PFSK-1 (cell line): ENCODE data around the gene LIF.

ENCODE experiments used
- FOXP2 ChIP-seq: optimal IDR thresholded peaks from 2 replicates; pipeline ENCODE3; 2011; ENCODE audit warnings: borderline replicate concordance, control low read depth, inconsistent platforms; ENCODE audit not compliant: insufficient read depth; ENCODE audit errors: extremely low read length, extremely low read depth
- POLR2AphosphoS5 ChIP-seq: IDR thresholded peaks from 2 replicates; pipeline ENCODE4 v1.6.1; 2012; ENCODE audit warnings: low read depth, mild to moderate bottlenecking, control low read depth, low read length, moderate library complexity
- REST ChIP-seq, 2 experiments: IDR thresholded peaks; 2 replicates each; pipeline versions ENCODE4 v1.6.1 to v1.8.0; 2011 to 2012; ENCODE audit warnings: low read depth in 2 of 2, low read length in 2 of 2, control low read depth in 1 of 2, inconsistent platforms in 1 of 2, mild to moderate bottlenecking in 1 of 2, moderate library complexity in 1 of 2; ENCODE audit not compliant: insufficient read depth in 1 of 2
- SIN3A ChIP-seq: IDR thresholded peaks from 2 replicates; pipeline ENCODE4 v1.6.1; 2012; ENCODE audit warnings: mild to moderate bottlenecking, low read length, moderate library complexity, borderline replicate concordance; ENCODE audit not compliant: insufficient read depth
- TAF1 ChIP-seq: IDR thresholded peaks from 2 replicates; pipeline ENCODE4 v1.6.1; 2012; ENCODE audit warnings: low read length, control low read depth, borderline replicate concordance; ENCODE audit not compliant: insufficient read depth

Gene LIF

DNA sequence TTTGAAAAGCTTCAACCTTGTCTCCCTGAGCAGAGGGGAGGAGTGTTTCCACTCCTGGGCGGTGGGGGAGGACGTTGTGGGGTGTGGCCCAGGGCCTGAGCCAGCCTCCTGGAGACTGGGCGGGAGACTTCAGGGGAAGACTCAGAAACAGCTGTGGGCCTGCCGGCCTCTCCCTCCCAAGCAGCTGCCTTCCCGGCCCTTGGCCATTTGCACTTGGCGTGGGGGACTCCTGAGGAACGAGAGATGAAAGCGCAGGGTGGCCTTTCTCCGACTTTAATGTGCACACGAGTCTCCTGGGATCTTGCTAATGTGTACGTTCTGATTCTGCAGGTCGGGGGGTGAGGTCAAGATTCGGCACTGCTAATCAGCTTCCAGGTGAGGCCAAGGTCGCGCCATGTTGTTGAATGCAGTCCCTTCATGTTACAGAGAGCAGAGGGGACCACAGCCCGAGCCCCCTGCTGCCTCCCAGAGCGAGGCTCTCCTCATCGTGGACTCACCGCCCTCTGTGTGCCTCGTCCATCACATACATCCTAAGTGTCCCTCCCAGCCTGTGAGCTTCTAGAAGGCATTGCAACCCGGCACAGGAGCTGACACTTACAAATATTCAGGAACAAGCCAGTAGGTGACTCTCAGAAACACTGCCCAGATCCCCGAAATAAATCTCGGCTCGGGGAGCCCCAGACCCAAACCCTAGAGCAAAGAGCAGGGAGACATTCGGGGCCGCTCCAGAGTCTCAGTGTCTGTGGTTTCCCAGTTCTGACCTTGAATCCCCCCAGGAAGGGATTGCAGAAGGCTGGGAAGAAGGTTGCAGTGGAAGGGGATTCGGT, 7.7 kb downstream of the LIF start:
- TF ChIP-seq FOXP2 (no peak), POLR2AphosphoS5 (no peak), SIN3A (no peak), TAF1 (no peak), REST (IDR thresholded peaks at IDR 0.05; ENCODE audit: insufficient read depth in 1 of 2, low read depth in 2 of 2, low read length in 2 of 2) (no peak)

- TF ChIP-seq TAF1 (no peak), SIN3A (no peak), FOXP2 (no peak), POLR2AphosphoS5 (no peak), REST (IDR thresholded peaks at IDR 0.05; ENCODE audit: insufficient read depth in 1 of 2, low read depth in 2 of 2, low read length in 2 of 2) (no peak)
Measured at GRCh38 chr22:30238136-30238535, 8.4 kb downstream of the LIF start.

GRCh38 chr22:30236875-30237274, 9.7 kb downstream of the LIF start:
- no peak for TF ChIP-seq FOXP2
- no peak for TF ChIP-seq SIN3A
- TF ChIP-seq POLR2AphosphoS5, result no peak
- TF ChIP-seq TAF1, result no peak
- no peak for TF ChIP-seq REST (IDR thresholded peaks at IDR 0.05; ENCODE audit: insufficient read depth in 1 of 2, low read depth in 2 of 2, low read length in 2 of 2)

DNA sequence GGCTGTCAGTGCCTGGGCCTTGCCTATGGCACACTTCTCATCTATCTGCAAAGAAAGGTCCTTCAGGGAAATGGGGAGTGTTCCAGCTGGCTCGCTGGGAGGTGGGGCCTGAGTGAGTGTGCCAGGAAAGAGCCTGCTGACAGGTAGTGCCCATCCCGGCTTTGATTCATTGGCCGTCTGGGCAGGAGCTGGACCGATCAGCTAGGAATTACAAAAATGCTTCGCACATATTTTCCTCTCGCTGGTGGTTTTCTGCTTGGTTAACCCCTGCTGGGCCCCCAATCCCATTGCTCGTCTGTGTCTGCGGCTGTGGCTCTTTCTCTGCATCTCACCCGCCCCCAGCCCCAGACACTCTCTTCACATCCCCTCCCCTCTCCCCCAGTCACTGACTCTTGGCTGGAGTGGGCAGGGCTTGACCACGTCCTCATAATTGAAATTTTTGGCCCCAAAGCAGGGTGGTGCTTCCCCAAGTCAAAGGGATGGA, 10.8 kb downstream of the LIF start:
- no peak for TF ChIP-seq POLR2AphosphoS5
- TF ChIP-seq TAF1, result no peak
- no peak for TF ChIP-seq SIN3A
- no peak for TF ChIP-seq REST (IDR thresholded peaks at IDR 0.05; ENCODE audit: insufficient read depth in 1 of 2, low read depth in 2 of 2, low read length in 2 of 2)
- no peak for TF ChIP-seq FOXP2
